GM18508 (cell line): ENCODE measurements around the gene SIRPD.
"Not testable (repeated sequence)": the region's sequence is repeated elsewhere in the genome, so short reads cannot be mapped to it uniquely, and the experiment has no call there.

ENCODE experiments used
- ATAC-seq: cut with Tn5 transposase; IDR thresholded peaks from one replicate; pipeline ENCODE4 v1.9.1; 2021; ENCODE audit warnings: moderate number of reproducible peaks; ENCODE audit not compliant: insufficient read depth, unreplicated experiment

The SIRPD gene

GRCh38 chr20:1499528-1500420 is 57.7 kb downstream of the SIRPD start:
- no peak for ATAC-seq

GRCh38 chr20:1497371-1497770 is 60.1 kb downstream of the SIRPD start:
- not testable (repeated sequence) for ATAC-seq

GRCh38 chr20:1496930-1497329 is 60.6 kb downstream of the SIRPD start:
- ATAC-seq: no peak

DNA sequence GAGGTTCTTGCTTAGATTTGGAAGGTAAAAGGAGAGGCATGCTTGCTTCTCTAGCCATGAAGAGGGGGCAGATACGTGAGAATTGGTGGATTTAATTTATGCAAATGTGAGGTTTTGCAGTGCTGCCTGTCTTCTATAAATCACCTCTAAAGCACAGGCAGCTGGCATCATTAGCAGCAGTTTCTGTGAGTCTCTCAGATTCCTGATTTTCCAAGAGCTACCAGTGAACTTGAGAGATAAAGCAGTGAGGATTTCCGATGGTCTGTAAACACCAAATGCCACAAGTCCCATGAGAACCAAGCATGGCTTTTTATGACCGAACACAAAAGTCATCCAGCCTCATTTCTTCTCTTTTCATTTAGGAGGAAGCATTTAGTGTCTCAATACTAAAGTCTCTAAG is 63.1 kb downstream of the SIRPD start:
- no peak for ATAC-seq

DNA sequence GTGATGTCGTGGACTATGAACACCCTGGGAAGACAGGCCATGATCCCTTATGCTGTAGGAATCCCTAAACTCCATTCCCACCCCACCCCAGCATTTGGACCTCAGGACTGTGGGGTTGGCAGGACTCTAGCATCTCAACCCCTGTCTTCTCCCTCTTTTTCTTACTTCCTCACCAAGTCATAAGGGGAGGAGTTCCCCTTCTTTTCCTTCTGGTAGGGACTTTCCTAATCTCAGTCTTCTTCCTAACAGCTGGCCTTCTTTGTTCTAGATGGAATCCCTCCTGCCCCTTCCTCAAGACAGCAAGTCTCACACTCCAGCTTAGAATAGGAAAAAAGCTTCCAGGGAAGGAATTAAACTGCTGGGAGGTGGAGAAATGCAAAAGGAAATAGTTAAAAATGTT is 64.0 kb downstream of the SIRPD start:
- no peak for ATAC-seq

DNA sequence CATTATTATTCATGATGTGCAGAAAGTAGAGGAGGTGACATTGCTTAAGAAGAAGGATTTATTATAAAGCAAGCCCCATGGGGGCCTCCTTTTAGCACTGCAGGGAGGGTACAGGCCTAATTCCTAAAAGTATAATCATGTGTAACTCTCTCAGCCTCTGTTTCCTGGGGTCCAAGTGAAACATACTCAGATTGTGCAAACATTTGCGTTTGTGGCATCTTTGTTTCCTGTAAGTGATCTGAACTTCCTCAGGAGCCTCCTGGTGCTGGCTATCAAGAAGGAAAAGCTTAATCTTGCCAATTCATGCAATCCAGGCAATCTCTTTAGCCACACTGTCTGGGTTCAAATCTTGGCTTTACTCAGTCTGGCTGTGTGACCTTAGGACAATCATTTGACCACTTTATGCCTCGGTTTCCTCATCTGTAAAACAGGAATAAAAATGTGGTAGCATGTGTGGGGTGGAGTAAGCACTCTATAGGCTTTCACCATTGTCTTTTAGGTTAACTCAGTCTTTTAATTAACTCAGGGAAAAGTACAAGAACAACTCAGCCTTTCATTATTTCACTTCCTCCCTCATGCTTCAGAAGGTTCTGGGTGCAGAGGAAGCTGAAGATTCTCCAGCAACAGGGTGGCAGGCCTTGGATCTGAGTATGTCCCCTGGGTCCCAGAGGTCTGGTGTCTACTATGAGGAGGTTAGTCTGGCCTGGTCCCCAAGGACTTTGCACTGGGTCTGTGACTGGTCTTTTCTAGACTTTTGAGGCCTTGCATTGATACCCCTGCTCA is 65.5 kb downstream of the SIRPD start:
- ATAC-seq: no peak

DNA sequence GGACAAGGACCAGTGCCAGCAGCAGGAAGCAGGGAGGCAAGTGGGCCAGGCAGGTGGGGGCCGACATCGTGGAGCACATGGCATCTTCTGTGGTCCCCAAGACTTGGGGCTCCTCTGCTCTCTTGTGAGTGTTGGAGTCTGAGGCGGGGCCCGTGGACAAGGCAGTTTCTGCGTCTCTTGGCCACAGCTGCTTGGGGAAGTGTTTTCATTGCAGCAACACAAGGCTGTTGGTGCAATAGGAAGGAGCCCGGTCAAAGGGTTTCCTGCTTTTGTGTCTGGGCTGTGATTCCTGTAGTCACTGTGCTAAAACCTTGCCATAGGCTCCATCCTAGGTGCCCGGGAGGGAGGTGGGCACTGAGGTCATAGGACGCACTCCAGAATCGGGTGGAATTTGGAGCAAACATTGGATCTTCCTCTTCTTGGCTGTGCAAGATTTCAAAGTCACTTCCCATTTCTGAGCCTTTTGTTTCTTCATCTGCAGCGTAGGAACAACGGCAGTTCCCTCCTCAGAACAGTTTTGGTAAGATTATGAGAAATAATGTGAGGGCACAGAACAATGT is 66.1 kb downstream of the SIRPD start, which contains the start of gene SIRPB2:
Gene SIRPB2 (minus strand): TSS at position 140 of the 560 bp plus-strand sequence. CDS start 61 bp downstream, at position 79.
- no peak for ATAC-seq

- ATAC-seq: no peak
Measured at GRCh38 chr20:1490643-1491195, 66.8 kb downstream of the SIRPD start.

- ATAC-seq: no peak
Measured at GRCh38 chr20:1489764-1490436, 67.6 kb downstream of the SIRPD start.

GRCh38 chr20:1489325-1489724 is 68.2 kb downstream of the SIRPD start:
- no peak for ATAC-seq

- ATAC-seq: no peak
Measured at GRCh38 chr20:1486566-1486965, 70.9 kb downstream of the SIRPD start.

DNA sequence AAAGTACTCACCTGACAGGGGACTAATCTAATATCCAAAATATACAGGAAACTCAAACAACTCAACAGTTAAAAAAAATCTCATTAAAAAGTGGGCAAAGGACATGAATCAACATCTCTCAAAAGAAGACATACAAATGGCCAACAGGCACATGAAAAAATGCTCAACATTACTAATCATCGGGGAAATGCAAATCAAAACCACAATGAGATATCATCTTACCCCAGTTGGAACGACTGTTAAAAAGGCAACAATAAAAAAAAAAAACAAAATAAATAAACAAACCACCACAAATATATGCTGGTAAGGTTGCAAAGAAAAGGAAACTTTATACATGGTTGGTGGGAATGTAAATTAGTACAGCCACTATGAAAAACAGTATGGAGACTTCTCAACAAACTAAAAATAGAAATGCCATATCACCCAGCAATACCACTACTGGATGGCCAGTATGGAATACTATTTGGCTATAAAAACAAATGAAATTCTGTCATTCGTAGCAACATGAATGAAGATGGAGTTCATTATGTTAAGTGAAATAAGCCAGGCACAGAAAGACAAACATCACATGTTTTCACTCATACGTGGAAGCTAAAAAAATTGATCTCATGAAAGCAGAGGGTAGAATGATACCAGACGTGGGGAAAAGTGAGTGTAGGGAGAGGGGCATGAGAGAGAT is 72.9 kb downstream of the SIRPD start:
- ATAC-seq: no peak
